ENCODE data around the gene FSHR.

Gene FSHR

GRCh38 chr2:48938231-48938630 lies 216.1 kb downstream of the FSHR start:
- Histone ChIP-seq H3K9me3 (ENCODE audit: insufficient read depth, low read depth, low read length) (no peaks in the 10 kb centered on the region), H3K9me2 (replicated peaks; ENCODE audit: low read depth, low read length) (no peaks in the 10 kb centered on the region), H3F3A (ENCODE audit: low read depth) (no peaks in the 10 kb centered on the region), H3K4me3 (ENCODE audit: low read length, poor library complexity, severe bottlenecking) (no peak overlapping the region), H3K4me1 (ENCODE audit: insufficient read depth, low read length, poor library complexity, severe bottlenecking) (no peaks in the 10 kb centered on the region), H3K36me3 (ENCODE audit: insufficient read depth, low read length) (no peaks in the 10 kb centered on the region), H3K4me2 (ENCODE audit: low read depth, low read length, poor library complexity, severe bottlenecking) (no peak overlapping the region), H3K9ac (ENCODE audit: low read depth, low read length, poor library complexity, severe bottlenecking) (no peak overlapping the region), H4K20me1 (ENCODE audit: insufficient read depth, low read length, poor library complexity, severe bottlenecking) (no peaks in the 10 kb centered on the region), H3K27me3 (ENCODE audit: insufficient read depth, low read length, poor library complexity, severe bottlenecking) (no peaks in the 10 kb centered on the region), H3K79me2 (ENCODE audit: insufficient read depth, low read length) (no peaks in the 10 kb centered on the region), H2AFZ (ENCODE audit: low read length) (no peak overlapping the region)
- no peak for TF ChIP-seq EZH2phosphoT487 (IDR thresholded peaks at IDR 0.05; ENCODE audit: borderline replicate concordance)
- no peak for TF ChIP-seq CTCF (conservative IDR thresholded peaks at IDR 0.05; ENCODE audit: low read length)

- H3K9ac ChIP-seq (ENCODE audit: low read depth, low read length, poor library complexity, severe bottlenecking), result no peak overlapping the region
- no peaks in the 10 kb centered on the region for H3K36me3 ChIP-seq (ENCODE audit: insufficient read depth, low read length)
- H3K27me3 ChIP-seq (ENCODE audit: insufficient read depth, low read length, poor library complexity, severe bottlenecking), result no peaks in the 10 kb centered on the region
- H2AFZ ChIP-seq (ENCODE audit: low read length), result no peak overlapping the region
- no peaks in the 10 kb centered on the region for H3F3A ChIP-seq (ENCODE audit: low read depth)
- TF ChIP-seq EZH2phosphoT487 (IDR thresholded peaks at IDR 0.05; ENCODE audit: borderline replicate concordance) (no peak), CTCF (conservative IDR thresholded peaks at IDR 0.05; ENCODE audit: low read length) (no peak)
- H4K20me1 ChIP-seq (ENCODE audit: insufficient read depth, low read length, poor library complexity, severe bottlenecking), result no peaks in the 10 kb centered on the region
- no peaks in the 10 kb centered on the region for H3K9me2 ChIP-seq (replicated peaks; ENCODE audit: low read depth, low read length)
- no peaks in the 10 kb centered on the region for H3K4me1 ChIP-seq (ENCODE audit: insufficient read depth, low read length, poor library complexity, severe bottlenecking)
- H3K4me3 ChIP-seq (ENCODE audit: low read length, poor library complexity, severe bottlenecking), result no peak overlapping the region
- no peak overlapping the region for H3K4me2 ChIP-seq (ENCODE audit: low read depth, low read length, poor library complexity, severe bottlenecking)
- no peaks in the 10 kb centered on the region for H3K9me3 ChIP-seq (ENCODE audit: insufficient read depth, low read depth, low read length)
- H3K79me2 ChIP-seq (ENCODE audit: insufficient read depth, low read length), result no peaks in the 10 kb centered on the region
These were observed 219.5 kb downstream of the FSHR start for GRCh38 chr2:48934807-48935206.

GRCh38 chr2:48933828-48934497 lies 220.4 kb downstream of the FSHR start:
- no peak overlapping the region for H3K4me3 ChIP-seq (ENCODE audit: low read length, poor library complexity, severe bottlenecking)
- no peaks in the 10 kb centered on the region for H3F3A ChIP-seq (ENCODE audit: low read depth)
- no peaks in the 10 kb centered on the region for H3K9me3 ChIP-seq (ENCODE audit: insufficient read depth, low read depth, low read length)
- H3K4me1 ChIP-seq (ENCODE audit: insufficient read depth, low read length, poor library complexity, severe bottlenecking), result no peaks in the 10 kb centered on the region
- H3K36me3 ChIP-seq (ENCODE audit: insufficient read depth, low read length), result no peaks in the 10 kb centered on the region
- TF ChIP-seq CTCF (conservative IDR thresholded peaks at IDR 0.05; ENCODE audit: low read length) (no peak), EZH2phosphoT487 (IDR thresholded peaks at IDR 0.05; ENCODE audit: borderline replicate concordance) (no peak)
- no peak overlapping the region for H3K9ac ChIP-seq (ENCODE audit: low read depth, low read length, poor library complexity, severe bottlenecking)
- H2AFZ ChIP-seq (ENCODE audit: low read length), result no peak overlapping the region
- no peaks in the 10 kb centered on the region for H3K79me2 ChIP-seq (ENCODE audit: insufficient read depth, low read length)
- no peak overlapping the region for H3K4me2 ChIP-seq (ENCODE audit: low read depth, low read length, poor library complexity, severe bottlenecking)
- no peaks in the 10 kb centered on the region for H3K27me3 ChIP-seq (ENCODE audit: insufficient read depth, low read length, poor library complexity, severe bottlenecking)
- no peaks in the 10 kb centered on the region for H4K20me1 ChIP-seq (ENCODE audit: insufficient read depth, low read length, poor library complexity, severe bottlenecking)
- H3K9me2 ChIP-seq (replicated peaks; ENCODE audit: low read depth, low read length), result no peaks in the 10 kb centered on the region
